Ovary (tissue), 3 donors: ENCODE results near the gene MAML2.

ENCODE experiments used
- EP300 ChIP-seq: sonication (generic); formaldehyde crosslinking; IDR thresholded peaks from one replicate; pipeline ENCODE4 v1.6.1; 2017; ENCODE audit warnings: antibody characterized with exemption
- POLR2A ChIP-seq: fragments of 450-650 bp; IDR thresholded peaks from one replicate; pipeline ENCODE4 v1.6.1; 2017; ENCODE audit warnings: antibody characterized with exemption, mild to moderate bottlenecking, moderate library complexity
- TF ChIP-seq, protein P1 (sequence below), 3 donors: fragments of 450-650 bp in 2 of 3; fragments of 200-600 bp in 1 of 3; IDR thresholded peaks; one replicate each; pipeline versions ENCODE4 v1.5.1 to v1.8.0; 2016 to 2022; ENCODE audit warnings: antibody characterized with exemption in 3 of 3, mild to moderate bottlenecking in 1 of 3
- donor health status: DM: no; HTN: no; CAD: no.

DNA sequence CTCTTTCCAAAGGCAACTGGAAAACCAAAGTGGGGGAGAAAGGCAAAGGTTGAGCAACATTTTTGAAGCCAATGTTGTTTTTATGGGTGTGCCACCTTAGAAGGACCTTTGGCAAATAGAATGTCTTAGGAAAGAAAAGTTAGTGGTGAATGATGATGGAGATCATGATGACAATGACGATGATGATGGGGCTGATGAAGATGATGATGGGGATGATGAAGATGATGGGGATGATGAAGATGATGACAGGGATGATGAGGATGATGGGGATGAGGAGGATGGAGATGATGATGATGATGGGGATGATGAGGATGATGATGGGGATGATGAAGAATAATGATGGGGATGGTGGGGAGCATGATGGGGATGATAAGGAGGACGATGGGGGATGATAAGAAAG, 340.7 kb downstream of the MAML2 start:
- TF ChIP-seq, protein P1, sequence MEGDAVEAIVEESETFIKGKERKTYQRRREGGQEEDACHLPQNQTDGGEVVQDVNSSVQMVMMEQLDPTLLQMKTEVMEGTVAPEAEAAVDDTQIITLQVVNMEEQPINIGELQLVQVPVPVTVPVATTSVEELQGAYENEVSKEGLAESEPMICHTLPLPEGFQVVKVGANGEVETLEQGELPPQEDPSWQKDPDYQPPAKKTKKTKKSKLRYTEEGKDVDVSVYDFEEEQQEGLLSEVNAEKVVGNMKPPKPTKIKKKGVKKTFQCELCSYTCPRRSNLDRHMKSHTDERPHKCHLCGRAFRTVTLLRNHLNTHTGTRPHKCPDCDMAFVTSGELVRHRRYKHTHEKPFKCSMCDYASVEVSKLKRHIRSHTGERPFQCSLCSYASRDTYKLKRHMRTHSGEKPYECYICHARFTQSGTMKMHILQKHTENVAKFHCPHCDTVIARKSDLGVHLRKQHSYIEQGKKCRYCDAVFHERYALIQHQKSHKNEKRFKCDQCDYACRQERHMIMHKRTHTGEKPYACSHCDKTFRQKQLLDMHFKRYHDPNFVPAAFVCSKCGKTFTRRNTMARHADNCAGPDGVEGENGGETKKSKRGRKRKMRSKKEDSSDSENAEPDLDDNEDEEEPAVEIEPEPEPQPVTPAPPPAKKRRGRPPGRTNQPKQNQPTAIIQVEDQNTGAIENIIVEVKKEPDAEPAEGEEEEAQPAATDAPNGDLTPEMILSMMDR (IDR thresholded peaks at IDR 0.05) = no peak
- TF ChIP-seq EP300 (no peak), POLR2A (no peak)
